Thymus (tissue), 11 donors: Measurements from ENCODE around the gene TBX21. TPM values are rescaled to one million over a fixed set of nuclear protein-coding genes. Genes with fewer than 3 reads are reported as not detected.

Source experiments
- DNase-seq, 9 donors: peaks; one replicate each; pipeline ENCODE4 v3.0.0-alpha.2; 2013; ENCODE audit warnings: low spot score in 9 of 9, low read depth in 6 of 9, missing footprints in 1 of 9
- H3K27ac ChIP-seq, 2 donors: one replicate each; pipeline ENCODE4 v1.5.1; 2013; ENCODE audit warnings: control low read depth in 1 of 2, low read depth in 1 of 2, low read length in 1 of 2, mild to moderate bottlenecking in 1 of 2, moderate library complexity in 1 of 2
- H3K27me3 ChIP-seq, 2 donors: one replicate each; pipeline ENCODE4 v1.5.1; 2013; ENCODE audit warnings: low read length in 1 of 2; ENCODE audit not compliant: control insufficient read depth in 2 of 2, insufficient read depth in 1 of 2
- H3K36me3 ChIP-seq, 2 donors: one replicate each; pipeline ENCODE4 v1.5.1; 2013; ENCODE audit warnings: low read length in 1 of 2, mild to moderate bottlenecking in 1 of 2, moderate library complexity in 1 of 2; ENCODE audit not compliant: control insufficient read depth in 2 of 2, insufficient read depth in 2 of 2
- H3K4me1 ChIP-seq, 2 donors: one replicate each; pipeline ENCODE4 v1.5.1; 2013; ENCODE audit warnings: low read length in 2 of 2; ENCODE audit not compliant: control insufficient read depth in 2 of 2, insufficient read depth in 2 of 2
- H3K4me3 ChIP-seq, 2 donors: one replicate each; pipeline ENCODE4 v1.5.1; 2013; ENCODE audit warnings: low read length in 2 of 2, control low read depth in 1 of 2, mild to moderate bottlenecking in 1 of 2
- H3K9me3 ChIP-seq, 2 donors: one replicate each; pipeline ENCODE4 v1.5.1; 2013; ENCODE audit warnings: low read length in 1 of 2, mild to moderate bottlenecking in 1 of 2; ENCODE audit not compliant: control insufficient read depth in 2 of 2, insufficient read depth in 1 of 2
- WGBS: extraction: QIAGEN DNeasy Blood & Tissue Kit; methylation state at CpG from one replicate; pipeline ENCODE4 v1.1.7; 2013; 5-methylcytosine and 5-hydroxymethylcytosine counted together
- polyA plus RNA-seq: library from polyadenylated mRNA; stranded (reverse); fragments of 200-250 nt; gene quantifications from one replicate; pipeline ENCODE4 v1.2.3, GENCODE V29; 2013
- total RNA-seq: library from RNA; stranded (reverse); fragments of 120-200 nt; gene quantifications from one replicate; pipeline ENCODE4 v1.2.4, GENCODE V29; 2013
- donor health status: healthy.

TBX21 gene
- total and polyA plus RNA-seq, 2 donors: 1.6 TPM

DNA sequence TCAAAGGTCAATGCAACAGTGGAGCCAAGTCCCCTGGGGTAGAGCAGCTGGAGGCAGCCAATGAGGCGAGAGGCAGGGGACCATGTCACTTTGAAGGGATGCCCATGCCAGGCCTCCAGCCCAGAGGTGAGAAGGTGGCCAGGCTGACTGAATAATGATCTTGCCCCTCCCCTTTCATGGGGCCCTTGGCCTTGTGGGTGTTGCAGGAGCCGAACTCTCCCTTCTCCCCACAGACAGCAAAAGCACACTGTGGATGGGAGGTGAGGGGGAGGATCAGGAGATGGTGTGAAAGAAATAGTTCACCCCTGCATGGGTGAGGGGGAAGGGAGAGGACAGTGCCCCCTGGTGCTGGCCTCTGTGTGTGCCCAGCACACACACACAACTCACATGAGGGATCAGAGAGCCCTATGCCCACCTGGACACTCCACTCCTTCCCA is 15.8 kb upstream of the TBX21 start:
- 72% methylated on average over 2 of the region's 2 CpGs for WGBS
- Histone ChIP-seq H3K36me3 (no peaks in the 10 kb centered on the region), H3K27me3 (peaks cover 0 to 56% of the 10 kb centered on the region in 2 donors), H3K9me3 (peaks cover 0 to 9% of the 10 kb centered on the region in 2 donors), H3K4me3 (no peak overlapping the region), H3K27ac (no peak overlapping the region), H3K4me1 (peaks cover 7 to 53% of the 10 kb centered on the region in 2 donors)
- DNase-seq: no peak

DNA sequence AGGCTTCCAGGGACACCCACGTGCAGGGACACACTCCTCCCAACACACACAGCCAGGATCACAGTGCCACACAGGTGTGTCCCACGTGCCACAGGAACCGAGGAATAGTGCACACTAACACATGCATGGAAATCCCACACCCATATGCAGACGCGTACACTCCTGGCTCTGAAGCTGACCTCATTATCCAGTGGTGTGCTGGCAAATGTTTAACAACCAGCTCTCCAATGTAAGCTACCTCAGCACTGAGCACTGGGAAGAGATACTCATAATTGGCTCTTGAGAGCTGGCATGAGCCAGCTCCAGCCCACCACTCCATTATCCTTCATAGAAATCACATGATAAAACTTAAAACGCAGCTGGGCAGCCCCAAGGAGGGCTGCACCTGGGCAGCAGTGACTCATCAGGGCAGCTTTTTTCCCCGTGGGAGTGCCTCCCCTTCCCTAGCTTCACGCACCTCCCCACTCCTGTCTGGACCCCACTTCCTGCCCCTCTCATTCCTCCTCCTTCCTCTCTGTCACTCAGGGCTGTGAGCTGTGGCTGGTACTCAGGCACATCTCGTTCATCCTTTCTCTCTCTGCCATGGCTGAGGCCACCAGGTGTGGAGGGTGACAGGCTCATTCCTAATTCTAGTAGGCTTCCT is 14.9 kb upstream of the TBX21 start:
- whole genome bisulfite sequencing: 43% methylated on average over 9 of the region's 9 CpGs
- peaks cover 0 to 9% of the 10 kb centered on the region in 2 donors for H3K9me3 ChIP-seq
- H3K4me1 ChIP-seq: peaks cover 7 to 51% of the 10 kb centered on the region in 2 donors
- no peak overlapping the region for H3K4me3 ChIP-seq
- H3K36me3 ChIP-seq: no peaks in the 10 kb centered on the region
- peaks cover 0 to 58% of the 10 kb centered on the region in 2 donors for H3K27me3 ChIP-seq
- DNase-seq: no peak
- H3K27ac ChIP-seq: no peak overlapping the region

GRCh38 chr17:47718634-47719405 is 14.2 kb upstream of the TBX21 start:
- Histone ChIP-seq H3K4me1 (peaks cover 7 to 51% of the 10 kb centered on the region in 2 donors), H3K27me3 (peaks cover 0 to 55% of the 10 kb centered on the region in 2 donors)
- WGBS: 42% methylated on average over 8 of the region's 8 CpGs

DNA sequence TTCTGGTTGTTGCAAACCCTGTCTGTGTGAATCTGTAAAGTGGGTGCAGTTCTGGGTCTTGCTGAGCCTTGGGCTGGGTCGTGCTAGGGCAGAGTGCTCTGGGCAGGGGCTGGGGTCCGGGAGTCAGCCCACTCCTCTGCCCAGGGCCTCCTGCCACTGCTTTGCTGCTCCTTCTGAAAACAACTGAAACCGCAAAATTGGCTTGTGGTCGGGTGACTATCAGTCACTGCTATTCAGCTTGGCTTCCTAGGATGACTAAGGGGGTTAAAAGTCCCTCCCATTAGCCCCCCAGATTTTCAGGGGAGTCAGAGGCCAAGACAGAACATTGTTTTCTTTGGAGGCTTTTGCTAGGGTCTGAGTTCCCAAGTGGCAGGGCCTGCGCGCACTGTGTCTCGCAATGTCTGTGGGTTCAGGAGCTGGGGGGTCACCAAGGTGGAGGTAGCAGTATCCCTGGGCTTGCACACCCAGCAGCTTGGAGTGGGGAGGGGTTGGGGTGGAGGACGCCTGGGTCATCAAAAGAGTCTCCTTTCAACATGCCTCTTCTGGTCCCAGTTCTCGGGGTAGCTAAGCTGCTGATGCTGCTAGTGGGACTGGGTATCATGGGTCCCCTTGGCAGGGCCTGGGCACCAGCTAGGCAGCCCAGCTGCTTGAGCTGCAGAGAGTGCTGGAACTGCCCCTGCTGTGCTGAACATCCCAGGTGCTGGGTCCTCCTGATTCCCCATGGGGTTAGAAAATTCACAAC is 13.5 kb upstream of the TBX21 start:
- no peak for DNase-seq
- WGBS: 29% methylated on average over 9 of the region's 9 CpGs
- H3K36me3 ChIP-seq: no peaks in the 10 kb centered on the region
- peaks cover 0 to 54% of the 10 kb centered on the region in 2 donors for H3K27me3 ChIP-seq
- peaks cover 0 to 5% of the 10 kb centered on the region in 2 donors for H3K9me3 ChIP-seq
- no peak overlapping the region for H3K27ac ChIP-seq
- H3K4me1 ChIP-seq: peaks cover 7 to 51% of the 10 kb centered on the region in 2 donors
- no peak overlapping the region for H3K4me3 ChIP-seq

More at GRCh38 chr17:47718634-47719405, 14.2 kb upstream of the TBX21 start:
- H3K27ac ChIP-seq: no peak overlapping the region
- H3K36me3 ChIP-seq: no peaks in the 10 kb centered on the region
- peaks cover 0 to 9% of the 10 kb centered on the region in 2 donors for H3K9me3 ChIP-seq
- no peak for DNase-seq
- H3K4me3 ChIP-seq: no peak overlapping the region

DNA sequence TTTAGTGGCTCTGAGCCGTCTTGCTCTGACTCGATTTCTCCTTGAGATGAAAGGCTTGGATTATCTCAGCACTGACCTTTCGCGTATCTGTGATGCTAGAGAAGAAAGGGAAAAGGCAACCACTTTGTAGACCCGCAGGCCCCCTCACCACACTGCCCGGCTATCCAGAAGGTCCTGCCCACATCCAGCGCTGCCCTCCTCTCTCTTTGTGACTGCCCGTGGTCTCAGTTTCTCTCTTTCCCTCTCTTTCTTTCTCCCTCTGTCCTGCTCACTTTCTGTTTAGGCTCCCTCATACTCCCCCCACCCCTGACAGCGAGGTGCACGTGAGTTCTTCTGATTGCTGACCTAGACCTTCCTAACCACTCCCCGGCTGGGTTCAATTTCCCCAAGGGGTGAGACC is 12.8 kb upstream of the TBX21 start:
- 84% methylated on average over 11 of the region's 11 CpGs for WGBS
- H3K27ac ChIP-seq: no peak overlapping the region
- DNase-seq: no peak
- no peak overlapping the region for H3K4me3 ChIP-seq
- H3K36me3 ChIP-seq: no peaks in the 10 kb centered on the region
- H3K4me1 ChIP-seq: peaks cover 7 to 51% of the 10 kb centered on the region in 2 donors
- H3K9me3 ChIP-seq: peaks cover 0 to 5% of the 10 kb centered on the region in 2 donors
- H3K27me3 ChIP-seq: peaks cover 0 to 55% of the 10 kb centered on the region in 2 donors

DNA sequence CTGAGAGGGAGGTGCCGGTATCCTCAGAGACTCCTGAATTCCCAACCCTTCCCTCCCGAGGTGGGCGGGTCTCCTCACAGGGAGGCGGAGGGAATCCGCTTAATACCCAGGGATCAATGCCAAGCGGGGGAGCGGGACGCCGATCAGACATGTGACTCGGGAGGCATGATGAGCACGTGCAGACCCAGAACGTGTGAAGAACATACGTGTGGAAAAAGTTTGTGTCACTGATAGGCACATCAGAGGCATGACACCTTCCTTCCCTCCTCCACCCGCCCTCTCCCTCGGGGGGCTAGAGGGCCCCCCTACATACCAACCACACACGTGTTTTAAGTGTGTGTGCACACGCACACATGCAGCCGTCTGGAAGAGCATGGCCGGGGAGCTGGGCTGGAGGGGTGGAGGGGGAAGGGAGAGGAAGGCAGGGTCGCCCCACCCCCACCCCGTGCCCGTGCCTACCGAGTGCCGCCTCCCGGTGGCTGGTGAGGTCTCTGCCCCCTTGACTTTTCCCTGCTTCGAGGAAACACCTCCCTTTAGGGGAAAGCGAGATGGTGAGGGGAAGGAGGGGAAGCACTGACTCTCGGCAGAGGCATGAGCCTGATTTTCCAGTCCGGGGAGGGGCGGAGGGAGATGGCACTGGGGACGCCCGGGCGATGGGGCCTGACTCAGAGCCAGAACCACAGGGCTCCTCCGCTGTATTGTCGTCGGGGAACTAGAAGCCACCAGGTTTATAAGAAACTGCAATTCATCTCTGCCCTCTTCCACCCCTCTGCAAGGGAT is 12.1 kb upstream of the TBX21 start:
- Histone ChIP-seq H3K27me3 (peaks cover 0 to 56% of the 10 kb centered on the region in 2 donors), H3K36me3 (no peaks in the 10 kb centered on the region), H3K9me3 (peaks cover 0 to 5% of the 10 kb centered on the region in 2 donors), H3K27ac (no peak overlapping the region), H3K4me1 (peaks cover 7 to 54% of the 10 kb centered on the region in 2 donors), H3K4me3 (no peak overlapping the region)
- 35% methylated on average over 36 of the region's 36 CpGs for WGBS
- DNase-seq: no peak

GRCh38 chr17:47721725-47722124 is 11.3 kb upstream of the TBX21 start:
- 61% methylated on average over 8 of the region's 8 CpGs for WGBS
- Histone ChIP-seq H3K4me1 (peaks cover 7 to 54% of the 10 kb centered on the region in 2 donors), H3K36me3 (no peaks in the 10 kb centered on the region), H3K27ac (no peak overlapping the region), H3K9me3 (peaks cover 0 to 5% of the 10 kb centered on the region in 2 donors), H3K4me3 (no peak overlapping the region), H3K27me3 (peaks cover 0 to 56% of the 10 kb centered on the region in 2 donors)
- no peak for DNase-seq

DNA sequence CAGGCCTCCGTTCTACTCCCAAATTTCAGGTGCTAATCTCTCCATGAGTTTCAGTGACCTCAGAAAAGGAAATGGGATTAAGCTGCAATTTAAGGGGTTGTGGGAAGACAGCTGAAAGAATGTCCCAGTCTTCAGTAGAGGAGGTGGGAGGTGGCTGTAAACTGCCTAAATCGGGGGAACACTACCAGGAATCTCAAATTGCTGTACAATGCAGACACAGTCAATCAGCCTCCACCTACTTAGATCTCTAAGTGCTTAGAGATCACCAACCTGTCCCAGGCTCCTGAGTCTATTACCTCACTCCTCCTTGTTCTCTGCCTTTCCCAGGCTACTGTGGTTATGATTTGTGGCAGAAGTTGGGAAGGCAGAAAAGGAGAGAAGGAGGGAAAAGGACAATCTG is 8.3 kb upstream of the TBX21 start:
- Histone ChIP-seq H3K4me1 (peaks cover 7 to 25% of the 10 kb centered on the region in 2 donors), H3K36me3 (no peaks in the 10 kb centered on the region), H3K9me3 (peaks cover 0 to 5% of the 10 kb centered on the region in 2 donors), H3K27me3 (peaks cover 0 to 42% of the 10 kb centered on the region in 2 donors), H3K27ac (no peak overlapping the region), H3K4me3 (no peak overlapping the region)
- DNase-seq: no peak
- WGBS: 94% methylated on average over 2 of the region's 2 CpGs
